ENCODE measurements around the gene SLC35B2. TPM values are rescaled to one million over a fixed set of nuclear protein-coding genes. Genes with fewer than 3 reads are reported as not detected.
A peak's percentile ranks its signal among the peaks of the same experiment; 100 is the strongest.

Gene SLC35B2
- total RNA-seq, 1 experiment from 2014 or later = 28.9 TPM

DNA sequence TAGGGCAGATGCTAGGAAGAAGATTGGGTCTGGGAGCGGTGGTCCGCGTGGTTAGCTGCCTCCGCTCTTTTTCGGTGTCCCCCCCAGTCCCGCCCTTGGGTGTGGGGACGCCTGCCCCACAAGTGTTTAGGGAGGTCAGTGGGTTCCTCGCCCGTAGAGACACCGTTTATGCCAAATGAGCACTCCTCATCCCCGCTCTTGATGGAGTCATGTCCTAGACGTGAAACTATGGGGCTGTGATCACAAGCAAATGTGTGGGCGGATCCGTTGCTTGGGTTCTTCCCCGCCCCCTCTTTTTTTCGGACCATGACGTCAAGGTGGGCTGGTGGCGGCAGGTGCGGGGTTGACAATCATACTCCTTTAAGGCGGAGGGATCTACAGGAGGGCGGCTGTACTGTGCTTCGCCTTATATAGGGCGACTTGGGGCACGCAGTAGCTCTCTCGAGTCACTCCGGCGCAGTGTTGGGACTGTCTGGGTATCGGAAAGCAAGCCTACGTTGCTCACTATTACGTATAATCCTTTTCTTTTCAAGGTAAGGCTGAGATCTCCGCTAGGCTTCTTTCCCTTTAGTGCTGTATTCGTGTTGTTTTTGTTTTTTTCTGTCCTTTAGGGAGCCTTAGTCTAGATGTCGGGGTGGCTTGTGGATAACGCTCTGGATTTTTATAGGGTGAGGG, 10.5 kb downstream of the SLC35B2 start, which contains the start of gene HSP90AB1 (continued):
- TF ChIP-seq, protein P1, sequence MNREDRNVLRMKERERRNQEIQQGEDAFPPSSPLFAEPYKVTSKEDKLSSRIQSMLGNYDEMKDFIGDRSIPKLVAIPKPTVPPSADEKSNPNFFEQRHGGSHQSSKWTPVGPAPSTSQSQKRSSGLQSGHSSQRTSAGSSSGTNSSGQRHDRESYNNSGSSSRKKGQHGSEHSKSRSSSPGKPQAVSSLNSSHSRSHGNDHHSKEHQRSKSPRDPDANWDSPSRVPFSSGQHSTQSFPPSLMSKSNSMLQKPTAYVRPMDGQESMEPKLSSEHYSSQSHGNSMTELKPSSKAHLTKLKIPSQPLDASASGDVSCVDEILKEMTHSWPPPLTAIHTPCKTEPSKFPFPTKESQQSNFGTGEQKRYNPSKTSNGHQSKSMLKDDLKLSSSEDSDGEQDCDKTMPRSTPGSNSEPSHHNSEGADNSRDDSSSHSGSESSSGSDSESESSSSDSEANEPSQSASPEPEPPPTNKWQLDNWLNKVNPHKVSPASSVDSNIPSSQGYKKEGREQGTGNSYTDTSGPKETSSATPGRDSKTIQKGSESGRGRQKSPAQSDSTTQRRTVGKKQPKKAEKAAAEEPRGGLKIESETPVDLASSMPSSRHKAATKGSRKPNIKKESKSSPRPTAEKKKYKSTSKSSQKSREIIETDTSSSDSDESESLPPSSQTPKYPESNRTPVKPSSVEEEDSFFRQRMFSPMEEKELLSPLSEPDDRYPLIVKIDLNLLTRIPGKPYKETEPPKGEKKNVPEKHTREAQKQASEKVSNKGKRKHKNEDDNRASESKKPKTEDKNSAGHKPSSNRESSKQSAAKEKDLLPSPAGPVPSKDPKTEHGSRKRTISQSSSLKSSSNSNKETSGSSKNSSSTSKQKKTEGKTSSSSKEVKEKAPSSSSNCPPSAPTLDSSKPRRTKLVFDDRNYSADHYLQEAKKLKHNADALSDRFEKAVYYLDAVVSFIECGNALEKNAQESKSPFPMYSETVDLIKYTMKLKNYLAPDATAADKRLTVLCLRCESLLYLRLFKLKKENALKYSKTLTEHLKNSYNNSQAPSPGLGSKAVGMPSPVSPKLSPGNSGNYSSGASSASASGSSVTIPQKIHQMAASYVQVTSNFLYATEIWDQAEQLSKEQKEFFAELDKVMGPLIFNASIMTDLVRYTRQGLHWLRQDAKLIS (CRISPR knock-in tag; IDR thresholded peaks at IDR 0.05; ENCODE audit: borderline replicate concordance) = no peak
- TF ChIP-seq, protein P2, sequence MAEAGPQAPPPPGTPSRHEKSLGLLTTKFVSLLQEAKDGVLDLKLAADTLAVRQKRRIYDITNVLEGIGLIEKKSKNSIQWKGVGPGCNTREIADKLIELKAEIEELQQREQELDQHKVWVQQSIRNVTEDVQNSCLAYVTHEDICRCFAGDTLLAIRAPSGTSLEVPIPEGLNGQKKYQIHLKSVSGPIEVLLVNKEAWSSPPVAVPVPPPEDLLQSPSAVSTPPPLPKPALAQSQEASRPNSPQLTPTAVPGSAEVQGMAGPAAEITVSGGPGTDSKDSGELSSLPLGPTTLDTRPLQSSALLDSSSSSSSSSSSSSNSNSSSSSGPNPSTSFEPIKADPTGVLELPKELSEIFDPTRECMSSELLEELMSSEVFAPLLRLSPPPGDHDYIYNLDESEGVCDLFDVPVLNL (CRISPR knock-in tag; IDR thresholded peaks at IDR 0.05; ENCODE audit: borderline replicate concordance, low read depth) = no peak
- TF ChIP-seq EMX1 (CRISPR knock-in tag; IDR thresholded peaks at IDR 0.05) = 0 out of 2 replicates have a peak, but pooled peaks have one; percentile 38
- TF ChIP-seq SOX15 (CRISPR knock-in tag; IDR thresholded peaks at IDR 0.05) = no peak
- no peak for TF ChIP-seq NR2C2 (CRISPR knock-in tag; IDR thresholded peaks at IDR 0.05)
- TF ChIP-seq TEAD1 (CRISPR knock-in tag; IDR thresholded peaks at IDR 0.05) = peak; percentile 51; the same call in 1 of the 2 replicates
- TF ChIP-seq, protein P3, sequence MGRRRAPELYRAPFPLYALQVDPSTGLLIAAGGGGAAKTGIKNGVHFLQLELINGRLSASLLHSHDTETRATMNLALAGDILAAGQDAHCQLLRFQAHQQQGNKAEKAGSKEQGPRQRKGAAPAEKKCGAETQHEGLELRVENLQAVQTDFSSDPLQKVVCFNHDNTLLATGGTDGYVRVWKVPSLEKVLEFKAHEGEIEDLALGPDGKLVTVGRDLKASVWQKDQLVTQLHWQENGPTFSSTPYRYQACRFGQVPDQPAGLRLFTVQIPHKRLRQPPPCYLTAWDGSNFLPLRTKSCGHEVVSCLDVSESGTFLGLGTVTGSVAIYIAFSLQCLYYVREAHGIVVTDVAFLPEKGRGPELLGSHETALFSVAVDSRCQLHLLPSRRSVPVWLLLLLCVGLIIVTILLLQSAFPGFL (CRISPR knock-in tag; IDR thresholded peaks at IDR 0.05; ENCODE audit: borderline replicate concordance) = peak; percentile 75; the same call in 1 of the 2 replicates
- TF ChIP-seq, protein P4, sequence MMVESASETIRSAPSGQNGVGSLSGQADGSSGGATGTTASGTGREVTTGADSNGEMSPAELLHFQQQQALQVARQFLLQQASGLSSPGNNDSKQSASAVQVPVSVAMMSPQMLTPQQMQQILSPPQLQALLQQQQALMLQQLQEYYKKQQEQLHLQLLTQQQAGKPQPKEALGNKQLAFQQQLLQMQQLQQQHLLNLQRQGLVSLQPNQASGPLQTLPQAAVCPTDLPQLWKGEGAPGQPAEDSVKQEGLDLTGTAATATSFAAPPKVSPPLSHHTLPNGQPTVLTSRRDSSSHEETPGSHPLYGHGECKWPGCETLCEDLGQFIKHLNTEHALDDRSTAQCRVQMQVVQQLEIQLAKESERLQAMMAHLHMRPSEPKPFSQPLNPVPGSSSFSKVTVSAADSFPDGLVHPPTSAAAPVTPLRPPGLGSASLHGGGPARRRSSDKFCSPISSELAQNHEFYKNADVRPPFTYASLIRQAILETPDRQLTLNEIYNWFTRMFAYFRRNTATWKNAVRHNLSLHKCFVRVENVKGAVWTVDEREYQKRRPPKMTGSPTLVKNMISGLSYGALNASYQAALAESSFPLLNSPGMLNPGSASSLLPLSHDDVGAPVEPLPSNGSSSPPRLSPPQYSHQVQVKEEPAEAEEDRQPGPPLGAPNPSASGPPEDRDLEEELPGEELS (CRISPR knock-in tag; IDR thresholded peaks at IDR 0.05) = no peak; the same call in 1 of the 2 replicates
- TF ChIP-seq SP1 (CRISPR knock-in tag; conservative IDR thresholded peaks at IDR 0.05) = peak; percentile 80
- TF ChIP-seq, protein P5, sequence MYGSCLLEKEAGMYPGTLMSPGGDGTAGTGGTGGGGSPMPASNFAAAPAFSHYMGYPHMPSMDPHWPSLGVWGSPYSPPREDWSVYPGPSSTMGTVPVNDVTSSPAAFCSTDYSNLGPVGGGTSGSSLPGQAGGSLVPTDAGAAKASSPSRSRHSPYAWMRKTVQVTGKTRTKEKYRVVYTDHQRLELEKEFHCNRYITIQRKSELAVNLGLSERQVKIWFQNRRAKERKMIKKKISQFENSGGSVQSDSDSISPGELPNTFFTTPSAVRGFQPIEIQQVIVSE (CRISPR knock-in tag; IDR thresholded peaks at IDR 0.05; ENCODE audit: borderline replicate concordance) = no peak
- TF ChIP-seq, protein P6, sequence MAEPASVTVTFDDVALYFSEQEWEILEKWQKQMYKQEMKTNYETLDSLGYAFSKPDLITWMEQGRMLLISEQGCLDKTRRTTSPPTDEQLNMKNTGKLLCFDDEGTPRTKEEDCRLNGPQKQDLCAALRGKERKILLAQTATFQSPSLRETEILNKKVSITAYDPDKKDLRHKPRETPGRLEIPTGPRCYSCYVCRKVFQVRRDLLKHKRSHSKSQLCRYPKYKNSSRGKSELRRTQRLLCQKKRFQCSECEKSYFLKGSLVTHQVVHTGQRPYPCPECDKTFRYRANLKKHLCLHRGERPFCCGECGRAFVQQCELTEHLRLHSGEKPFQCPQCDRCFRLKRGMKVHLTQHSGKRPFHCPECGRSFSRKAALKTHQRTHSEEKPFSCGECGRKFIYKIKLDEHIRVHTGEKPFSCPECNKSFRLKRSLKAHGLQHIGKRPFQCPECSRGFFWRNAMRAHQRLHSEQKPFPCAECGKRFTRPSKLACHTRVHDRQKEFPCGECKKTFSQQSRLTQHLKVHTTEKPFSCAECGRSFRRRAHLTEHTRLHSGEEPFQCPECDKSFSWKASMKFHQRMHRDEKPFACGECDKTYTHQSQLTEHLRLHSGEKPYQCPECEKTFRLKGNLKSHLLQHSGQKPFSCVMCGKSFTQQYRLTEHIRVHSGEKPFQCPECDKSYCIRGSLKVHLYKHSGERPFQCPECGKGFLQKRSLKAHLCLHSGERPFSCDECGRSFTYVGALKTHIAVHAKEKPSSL (CRISPR knock-in tag; conservative IDR thresholded peaks at IDR 0.05) = no peak
- peak; percentile 59; the same call in 1 of the 2 replicates for TF ChIP-seq OVOL2 (CRISPR knock-in tag; IDR thresholded peaks at IDR 0.05; ENCODE audit: borderline replicate concordance)
- TF ChIP-seq, protein P7, sequence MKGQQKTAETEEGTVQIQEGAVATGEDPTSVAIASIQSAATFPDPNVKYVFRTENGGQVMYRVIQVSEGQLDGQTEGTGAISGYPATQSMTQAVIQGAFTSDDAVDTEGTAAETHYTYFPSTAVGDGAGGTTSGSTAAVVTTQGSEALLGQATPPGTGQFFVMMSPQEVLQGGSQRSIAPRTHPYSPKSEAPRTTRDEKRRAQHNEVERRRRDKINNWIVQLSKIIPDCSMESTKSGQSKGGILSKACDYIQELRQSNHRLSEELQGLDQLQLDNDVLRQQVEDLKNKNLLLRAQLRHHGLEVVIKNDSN (CRISPR knock-in tag; IDR thresholded peaks at IDR 0.05) = no peak; the same call in 1 of the 2 replicates
- 0 out of 2 replicates have a peak, but pooled peaks have one; percentile 34 for TF ChIP-seq NFATC4 (CRISPR knock-in tag; IDR thresholded peaks at IDR 0.05)
- TF ChIP-seq, protein P8, sequence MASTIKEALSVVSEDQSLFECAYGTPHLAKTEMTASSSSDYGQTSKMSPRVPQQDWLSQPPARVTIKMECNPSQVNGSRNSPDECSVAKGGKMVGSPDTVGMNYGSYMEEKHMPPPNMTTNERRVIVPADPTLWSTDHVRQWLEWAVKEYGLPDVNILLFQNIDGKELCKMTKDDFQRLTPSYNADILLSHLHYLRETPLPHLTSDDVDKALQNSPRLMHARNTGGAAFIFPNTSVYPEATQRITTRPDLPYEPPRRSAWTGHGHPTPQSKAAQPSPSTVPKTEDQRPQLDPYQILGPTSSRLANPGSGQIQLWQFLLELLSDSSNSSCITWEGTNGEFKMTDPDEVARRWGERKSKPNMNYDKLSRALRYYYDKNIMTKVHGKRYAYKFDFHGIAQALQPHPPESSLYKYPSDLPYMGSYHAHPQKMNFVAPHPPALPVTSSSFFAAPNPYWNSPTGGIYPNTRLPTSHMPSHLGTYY (CRISPR knock-in tag; IDR thresholded peaks at IDR 0.05) = no peak
- TF ChIP-seq PRRX2 (CRISPR knock-in tag; IDR thresholded peaks at IDR 0.05) = peak; percentile 57
- TF ChIP-seq, protein P9, sequence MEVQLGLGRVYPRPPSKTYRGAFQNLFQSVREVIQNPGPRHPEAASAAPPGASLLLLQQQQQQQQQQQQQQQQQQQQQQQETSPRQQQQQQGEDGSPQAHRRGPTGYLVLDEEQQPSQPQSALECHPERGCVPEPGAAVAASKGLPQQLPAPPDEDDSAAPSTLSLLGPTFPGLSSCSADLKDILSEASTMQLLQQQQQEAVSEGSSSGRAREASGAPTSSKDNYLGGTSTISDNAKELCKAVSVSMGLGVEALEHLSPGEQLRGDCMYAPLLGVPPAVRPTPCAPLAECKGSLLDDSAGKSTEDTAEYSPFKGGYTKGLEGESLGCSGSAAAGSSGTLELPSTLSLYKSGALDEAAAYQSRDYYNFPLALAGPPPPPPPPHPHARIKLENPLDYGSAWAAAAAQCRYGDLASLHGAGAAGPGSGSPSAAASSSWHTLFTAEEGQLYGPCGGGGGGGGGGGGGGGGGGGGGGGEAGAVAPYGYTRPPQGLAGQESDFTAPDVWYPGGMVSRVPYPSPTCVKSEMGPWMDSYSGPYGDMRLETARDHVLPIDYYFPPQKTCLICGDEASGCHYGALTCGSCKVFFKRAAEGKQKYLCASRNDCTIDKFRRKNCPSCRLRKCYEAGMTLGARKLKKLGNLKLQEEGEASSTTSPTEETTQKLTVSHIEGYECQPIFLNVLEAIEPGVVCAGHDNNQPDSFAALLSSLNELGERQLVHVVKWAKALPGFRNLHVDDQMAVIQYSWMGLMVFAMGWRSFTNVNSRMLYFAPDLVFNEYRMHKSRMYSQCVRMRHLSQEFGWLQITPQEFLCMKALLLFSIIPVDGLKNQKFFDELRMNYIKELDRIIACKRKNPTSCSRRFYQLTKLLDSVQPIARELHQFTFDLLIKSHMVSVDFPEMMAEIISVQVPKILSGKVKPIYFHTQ (CRISPR knock-in tag; IDR thresholded peaks at IDR 0.05) = peak; percentile 73; the same call in 1 of the 2 replicates
- peak; percentile 60; the same call in 1 of the 2 replicates for TF ChIP-seq SMAD4 (CRISPR knock-in tag; IDR thresholded peaks at IDR 0.05)
- TF ChIP-seq, protein P10, sequence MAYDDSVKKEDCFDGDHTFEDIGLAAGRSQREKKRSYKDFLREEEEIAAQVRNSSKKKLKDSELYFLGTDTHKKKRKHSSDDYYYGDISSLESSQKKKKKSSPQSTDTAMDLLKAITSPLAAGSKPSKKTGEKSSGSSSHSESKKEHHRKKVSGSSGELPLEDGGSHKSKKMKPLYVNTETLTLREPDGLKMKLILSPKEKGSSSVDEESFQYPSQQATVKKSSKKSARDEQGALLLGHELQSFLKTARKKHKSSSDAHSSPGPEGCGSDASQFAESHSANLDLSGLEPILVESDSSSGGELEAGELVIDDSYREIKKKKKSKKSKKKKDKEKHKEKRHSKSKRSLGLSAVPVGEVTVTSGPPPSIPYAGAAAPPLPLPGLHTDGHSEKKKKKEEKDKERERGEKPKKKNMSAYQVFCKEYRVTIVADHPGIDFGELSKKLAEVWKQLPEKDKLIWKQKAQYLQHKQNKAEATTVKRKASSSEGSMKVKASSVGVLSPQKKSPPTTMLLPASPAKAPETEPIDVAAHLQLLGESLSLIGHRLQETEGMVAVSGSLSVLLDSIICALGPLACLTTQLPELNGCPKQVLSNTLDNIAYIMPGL (CRISPR knock-in tag; IDR thresholded peaks at IDR 0.05) = no peak
